Panc1 (cell line): ENCODE measurements around the gene AFG1L. TPM values are rescaled to one million over a fixed set of nuclear protein-coding genes. Genes with fewer than 3 reads are reported as not detected.
"Not testable (repeated sequence)": the region's sequence is repeated elsewhere in the genome, so short reads cannot be mapped to it uniquely, and the experiment has no call there.

Source experiments
- ATAC-seq: fragments of 200-7000 bp; cut with Tn5 transposase; 2 replicates; pipeline ENCODE4 v1.9.1; 2020; ENCODE audit warnings: mild to moderate bottlenecking, moderate library complexity
- BruUV-seq: library from RNA; stranded (reverse); fragments of 400-500 nt; replicated peaks from 2 replicates; lab custom pipeline; 2021; lab: Mats Ljungman, UMichigan
- CTCF ChIA-PET: fragments of 300-600 bp; sonication (Branson Sonifier 250); formaldehyde crosslinking; loops from one replicate; lab custom pipeline; 2022; ENCODE audit warnings: antibody characterized with exemption; lab: Charles Lee
- POLR2A ChIA-PET: fragments of 300-600 bp; sonication (Branson Sonifier 250); formaldehyde crosslinking; loops from one replicate; lab custom pipeline; 2022; ENCODE audit warnings: antibody characterized with exemption; lab: Charles Lee
- DNase-seq: peaks from one replicate; pipeline ENCODE4 v3.0.0-alpha.2; 2010; ENCODE audit warnings: low read depth, low spot score
- H3K27ac ChIP-seq: 2 replicates; pipeline ENCODE4 v1.5.1; 2011; ENCODE audit warnings: mild to moderate bottlenecking, low read length, inconsistent platforms
- H3K27me3 ChIP-seq: fragments of 200-500 bp; sonication (Bioruptor generic); 2 replicates; pipeline ENCODE4 v1.6.0; 2014; ENCODE audit warnings: low read length, inconsistent platforms; ENCODE audit not compliant: control insufficient read depth, insufficient read depth
- H3K36me3 ChIP-seq: fragments of 200-500 bp; sonication (Bioruptor generic); 2 replicates; pipeline ENCODE4 v1.5.1; 2014; ENCODE audit warnings: inconsistent platforms, mild to moderate bottlenecking, low read length, moderate library complexity; ENCODE audit not compliant: control insufficient read depth, insufficient read depth
- H3K4me1 ChIP-seq: 2 replicates; pipeline ENCODE4 v1.5.1; 2011; ENCODE audit warnings: inconsistent platforms, mild to moderate bottlenecking, low read length, moderate library complexity; ENCODE audit not compliant: control insufficient read depth, insufficient read depth
- H3K4me3 ChIP-seq, 2 experiments: 2 replicates each; pipeline ENCODE4 v1.5.1; 2011 to 2012; ENCODE audit warnings: low read depth in 2 of 2, low read length in 2 of 2, mild to moderate bottlenecking in 2 of 2, inconsistent platforms in 1 of 2, moderate library complexity in 1 of 2
- H3K9me3 ChIP-seq: fragments of 200-500 bp; sonication (Bioruptor generic); 2 replicates; pipeline ENCODE4 v1.5.1; 2014; ENCODE audit warnings: low read depth, mild to moderate bottlenecking, inconsistent platforms, low read length, moderate library complexity; ENCODE audit not compliant: control insufficient read depth, insufficient read depth
- POLR2AphosphoS5 ChIP-seq: IDR thresholded peaks from 2 replicates; pipeline ENCODE4 v1.6.1; 2012; ENCODE audit warnings: mild to moderate bottlenecking, low read depth, low read length, moderate library complexity
- SIN3A ChIP-seq: IDR thresholded peaks from 2 replicates; pipeline ENCODE4 v1.6.1; 2012; ENCODE audit warnings: low read depth, mild to moderate bottlenecking, low read length, moderate library complexity, borderline replicate concordance; ENCODE audit not compliant: insufficient read depth
- TCF7L2 ChIP-seq: IDR thresholded peaks from 2 replicates; pipeline ENCODE4 v1.6.1; 2011; ENCODE audit warnings: mild to moderate bottlenecking, low read depth, low read length, inconsistent platforms
- in situ Hi-C: cut with HindIII; loops from 2 replicates; pipeline ENCODE4 v1.10.0; 2016; ENCODE audit warnings: low sequenced_read_pairs, low pct_unique_long_range_greater_than_20kb
- intact Hi-C: fragments of 100-400 bp; cut with micrococcal nuclease; formaldehyde crosslinking; loops from one replicate; pipeline ENCODE4 v1.10.0; 2022; ENCODE audit not compliant: unreplicated experiment
- total RNA-seq: library from RNA; stranded (reverse); gene quantifications from one replicate; pipeline ENCODE4 v1.2.1, GENCODE V29; 2021; ENCODE audit not compliant: unreplicated experiment
- TF ChIP-seq, protein P1 (sequence below), 2 experiments: IDR thresholded peaks; 2 replicates each; pipeline ENCODE4 v1.6.1; 2011 to 2012; ENCODE audit warnings: low read depth in 2 of 2, control low read depth in 1 of 2, low read length in 1 of 2, mild to moderate bottlenecking in 1 of 2, moderate library complexity in 1 of 2; ENCODE audit not compliant: insufficient read depth in 1 of 2
- TF ChIP-seq, protein P2 (sequence below): fragments of 450-650 bp; IDR thresholded peaks from 2 replicates; pipeline ENCODE4 v1.5.1; 2017; ENCODE audit warnings: mild to moderate bottlenecking

The AFG1L gene
- total RNA-seq, 1 experiment from 2014 or later, result 12.4 TPM

DNA sequence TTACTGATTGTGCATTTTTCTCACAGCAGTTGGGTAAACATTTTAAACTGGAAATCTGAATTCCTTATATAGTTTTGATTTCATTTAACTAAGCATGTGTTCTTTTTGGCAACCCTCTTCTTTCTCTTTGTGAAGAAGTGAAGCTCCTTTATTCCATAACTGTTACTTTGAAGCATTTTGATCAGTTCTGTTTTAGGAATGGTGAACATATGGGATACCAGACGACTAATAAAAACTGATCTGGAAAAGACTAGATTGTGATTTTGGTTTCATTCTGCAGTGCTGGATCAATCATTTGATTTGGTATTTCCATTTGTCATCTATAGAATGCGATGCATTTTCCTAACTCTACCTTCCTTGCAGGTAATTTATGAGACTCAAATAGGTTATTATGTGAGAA is 9.8 kb downstream of the AFG1L start:
- no peak for DNase-seq
- H3K9me3 ChIP-seq, result no peaks in the 10 kb centered on the region
- intact Hi-C loops, result no loop called here
- H3K36me3 ChIP-seq, result no peaks in the 10 kb centered on the region
- ChIA-PET CTCF (no interaction called here), POLR2A (no interaction called here)
- in situ Hi-C loops, result no loop called here
- TF ChIP-seq, protein P1, sequence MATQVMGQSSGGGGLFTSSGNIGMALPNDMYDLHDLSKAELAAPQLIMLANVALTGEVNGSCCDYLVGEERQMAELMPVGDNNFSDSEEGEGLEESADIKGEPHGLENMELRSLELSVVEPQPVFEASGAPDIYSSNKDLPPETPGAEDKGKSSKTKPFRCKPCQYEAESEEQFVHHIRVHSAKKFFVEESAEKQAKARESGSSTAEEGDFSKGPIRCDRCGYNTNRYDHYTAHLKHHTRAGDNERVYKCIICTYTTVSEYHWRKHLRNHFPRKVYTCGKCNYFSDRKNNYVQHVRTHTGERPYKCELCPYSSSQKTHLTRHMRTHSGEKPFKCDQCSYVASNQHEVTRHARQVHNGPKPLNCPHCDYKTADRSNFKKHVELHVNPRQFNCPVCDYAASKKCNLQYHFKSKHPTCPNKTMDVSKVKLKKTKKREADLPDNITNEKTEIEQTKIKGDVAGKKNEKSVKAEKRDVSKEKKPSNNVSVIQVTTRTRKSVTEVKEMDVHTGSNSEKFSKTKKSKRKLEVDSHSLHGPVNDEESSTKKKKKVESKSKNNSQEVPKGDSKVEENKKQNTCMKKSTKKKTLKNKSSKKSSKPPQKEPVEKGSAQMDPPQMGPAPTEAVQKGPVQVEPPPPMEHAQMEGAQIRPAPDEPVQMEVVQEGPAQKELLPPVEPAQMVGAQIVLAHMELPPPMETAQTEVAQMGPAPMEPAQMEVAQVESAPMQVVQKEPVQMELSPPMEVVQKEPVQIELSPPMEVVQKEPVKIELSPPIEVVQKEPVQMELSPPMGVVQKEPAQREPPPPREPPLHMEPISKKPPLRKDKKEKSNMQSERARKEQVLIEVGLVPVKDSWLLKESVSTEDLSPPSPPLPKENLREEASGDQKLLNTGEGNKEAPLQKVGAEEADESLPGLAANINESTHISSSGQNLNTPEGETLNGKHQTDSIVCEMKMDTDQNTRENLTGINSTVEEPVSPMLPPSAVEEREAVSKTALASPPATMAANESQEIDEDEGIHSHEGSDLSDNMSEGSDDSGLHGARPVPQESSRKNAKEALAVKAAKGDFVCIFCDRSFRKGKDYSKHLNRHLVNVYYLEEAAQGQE (IDR thresholded peaks at IDR 0.05; ENCODE audit: insufficient read depth in 1 of 2, low read depth in 2 of 2, low read length in 1 of 2), result no peak
- TF ChIP-seq SIN3A, result no peak
- TF ChIP-seq, protein P2, sequence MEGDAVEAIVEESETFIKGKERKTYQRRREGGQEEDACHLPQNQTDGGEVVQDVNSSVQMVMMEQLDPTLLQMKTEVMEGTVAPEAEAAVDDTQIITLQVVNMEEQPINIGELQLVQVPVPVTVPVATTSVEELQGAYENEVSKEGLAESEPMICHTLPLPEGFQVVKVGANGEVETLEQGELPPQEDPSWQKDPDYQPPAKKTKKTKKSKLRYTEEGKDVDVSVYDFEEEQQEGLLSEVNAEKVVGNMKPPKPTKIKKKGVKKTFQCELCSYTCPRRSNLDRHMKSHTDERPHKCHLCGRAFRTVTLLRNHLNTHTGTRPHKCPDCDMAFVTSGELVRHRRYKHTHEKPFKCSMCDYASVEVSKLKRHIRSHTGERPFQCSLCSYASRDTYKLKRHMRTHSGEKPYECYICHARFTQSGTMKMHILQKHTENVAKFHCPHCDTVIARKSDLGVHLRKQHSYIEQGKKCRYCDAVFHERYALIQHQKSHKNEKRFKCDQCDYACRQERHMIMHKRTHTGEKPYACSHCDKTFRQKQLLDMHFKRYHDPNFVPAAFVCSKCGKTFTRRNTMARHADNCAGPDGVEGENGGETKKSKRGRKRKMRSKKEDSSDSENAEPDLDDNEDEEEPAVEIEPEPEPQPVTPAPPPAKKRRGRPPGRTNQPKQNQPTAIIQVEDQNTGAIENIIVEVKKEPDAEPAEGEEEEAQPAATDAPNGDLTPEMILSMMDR, result no peak
- no peaks in the 10 kb centered on the region for H3K27me3 ChIP-seq
- no peak overlapping the region for H3K27ac ChIP-seq
- H3K4me3 ChIP-seq, result no peak overlapping the region
- no peak for ATAC-seq
- no peaks in the 10 kb centered on the region for H3K4me1 ChIP-seq
- no TSS peak for BruUV-seq

DNA sequence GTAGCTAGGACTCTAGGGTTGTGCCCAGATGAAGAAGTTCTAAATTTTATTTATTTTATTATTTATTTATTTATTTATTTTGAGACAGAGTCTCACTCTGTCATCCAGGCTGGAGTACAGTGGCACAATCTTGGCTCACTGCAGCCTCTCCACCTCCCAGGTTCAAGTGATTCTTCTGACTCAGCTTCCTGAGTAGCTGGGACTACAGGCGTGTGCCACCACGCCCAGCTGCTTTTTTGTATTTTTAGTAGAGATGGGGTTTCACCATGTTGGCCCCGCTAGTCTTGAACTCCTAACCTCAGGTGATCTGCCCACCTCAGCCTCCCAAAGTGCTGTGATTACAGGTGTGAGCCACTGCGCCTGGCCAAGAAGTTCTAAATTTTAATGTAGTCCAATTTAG is 13.8 kb downstream of the AFG1L start:
- H3K36me3 ChIP-seq, intact Hi-C loops, H3K27me3 ChIP-seq, ATAC-seq, H3K4me3 ChIP-seq, DNase-seq, CTCF ChIA-PET, BruUV-seq, in situ Hi-C loops, H3K27ac ChIP-seq, H3K9me3 ChIP-seq, H3K4me1 ChIP-seq, POLR2A ChIA-PET: not testable (repeated sequence)

DNA sequence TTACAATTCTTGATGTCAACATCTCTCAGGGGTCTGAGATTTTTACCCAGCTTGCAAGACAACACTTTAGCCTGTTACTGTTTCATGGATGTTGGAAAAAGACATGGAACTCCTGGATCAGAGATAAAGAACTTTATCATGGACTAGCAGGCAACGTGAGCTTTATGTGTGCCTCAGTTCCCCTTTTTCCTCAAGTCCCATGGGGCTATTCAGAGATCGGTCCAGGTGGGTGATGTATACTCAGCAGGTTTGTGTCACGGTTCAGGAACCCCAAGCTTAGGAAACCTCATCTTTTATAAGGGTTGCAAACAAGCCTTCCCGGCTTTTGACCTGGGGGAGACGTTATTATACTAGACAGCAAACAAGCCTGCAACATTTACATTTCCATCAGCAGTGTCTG is 15.0 kb downstream of the AFG1L start:
- ChIA-PET CTCF (no interaction called here), POLR2A (no interaction called here)
- Histone ChIP-seq H3K9me3 (no peaks in the 10 kb centered on the region), H3K27me3 (no peaks in the 10 kb centered on the region), H3K4me1 (no peaks in the 10 kb centered on the region), H3K36me3 (no peaks in the 10 kb centered on the region), H3K4me3 (no peak overlapping the region), H3K27ac (no peak overlapping the region)
- DNase-seq (no peak), ATAC-seq (no peak)
- intact Hi-C loops, result no loop called here
- no TSS peak for BruUV-seq
- in situ Hi-C loops, result no loop called here
- TF ChIP-seq, protein P2, result no peak
- TF ChIP-seq POLR2AphosphoS5, result no peak
- TF ChIP-seq, protein P1 (IDR thresholded peaks at IDR 0.05; ENCODE audit: insufficient read depth in 1 of 2, low read depth in 2 of 2, low read length in 1 of 2), result no peak
- TF ChIP-seq SIN3A, result no peak
- no peak for TF ChIP-seq TCF7L2
